ENCODE measurements around the gene RARS2.

GRCh38 chr6:87608802-87609201, 19.0 kb upstream of the RARS2 start:
- TF ChIP-seq CTCF (IDR thresholded peaks at IDR 0.05; ENCODE audit: low read length) (no peak), EZH2 (IDR thresholded peaks at IDR 0.05; ENCODE audit: borderline replicate concordance, low read length) (no peak)
